K562 (cell line): ENCODE results near the gene CKMT2. TPM values are rescaled to one million over a fixed set of nuclear protein-coding genes. Genes with fewer than 3 reads are reported as not detected.

ENCODE experiments used
- C11orf30 ChIP-seq: fragments of 450-650 bp; IDR thresholded peaks from 2 replicates; pipeline ENCODE4 v1.6.1; 2016; ENCODE audit warnings: low read depth, mild to moderate bottlenecking
- CCAR2 ChIP-seq: fragments of 200-400 bp; formaldehyde crosslinking; IDR thresholded peaks from 2 replicates; pipeline ENCODE4 v1.6.1; 2017; ENCODE audit warnings: mild to moderate bottlenecking, low read depth, low read length
- CEBPG ChIP-seq, 3 experiments: fragments of 200-800 bp in 1 of 3; sonication (Bioruptor generic) in 1 of 3; sonication (generic) in 1 of 3; formaldehyde crosslinking in 1 of 3; IDR thresholded peaks in 2 of 3; conservative IDR thresholded peaks in 1 of 3; 2 replicates each; pipeline versions ENCODE4 v1.6.1 to v1.8.0; 2016 to 2022; ENCODE audit warnings: missing compliant biosample characterization in 2 of 3, missing genetic modification characterization in 2 of 3, mild to moderate bottlenecking in 1 of 3, missing genetic modification reagents in 1 of 3
- GATA2 ChIP-seq: sonication (generic); formaldehyde crosslinking; IDR thresholded peaks from 2 replicates; pipeline ENCODE4 v1.4.0; 2020; ENCODE audit warnings: mild to moderate bottlenecking, missing genetic modification reagents
- HCFC1 ChIP-seq: IDR thresholded peaks from 2 replicates; pipeline ENCODE4 v1.6.1; 2012; ENCODE audit warnings: low read depth, low read length, improper control_type of control experiment
- HSF4 ChIP-seq: fragments of 250-450 bp; sonication (Bioruptor Pico); IDR thresholded peaks from 2 replicates; pipeline ENCODE4 v2.1.2; 2022; ENCODE audit warnings: mild to moderate bottlenecking, moderate library complexity, borderline replicate concordance
- LEF1 ChIP-seq: fragments of 450-650 bp; IDR thresholded peaks from 2 replicates; pipeline ENCODE4 v1.6.1; 2016; ENCODE audit warnings: mild to moderate bottlenecking
- MAZ ChIP-seq, 2 experiments: fragments of 450-650 bp in 1 of 2; sonication (generic) in 1 of 2; formaldehyde crosslinking; IDR thresholded peaks in 1 of 2; conservative IDR thresholded peaks in 1 of 2; 2 replicates each; pipeline versions ENCODE4 v1.4.0 to v1.5.0; 2020; ENCODE audit warnings: mild to moderate bottlenecking in 1 of 2, missing genetic modification reagents in 1 of 2
- NBN ChIP-seq: fragments of 450-650 bp; IDR thresholded peaks from 2 replicates; pipeline ENCODE4 v1.6.1; 2016; ENCODE audit warnings: low read depth, mild to moderate bottlenecking
- NFE2 ChIP-seq: IDR thresholded peaks from 2 replicates; pipeline ENCODE4 v1.6.1; 2014; ENCODE audit warnings: antibody characterized with exemption, low read depth
- SIN3B ChIP-seq: fragments of 450-650 bp; IDR thresholded peaks from 2 replicates; pipeline ENCODE4 v1.6.1; 2017; ENCODE audit warnings: low read depth, mild to moderate bottlenecking, moderate library complexity
- SP2 ChIP-seq: IDR thresholded peaks from 2 replicates; pipeline ENCODE4 v1.6.1; 2011; ENCODE audit warnings: mild to moderate bottlenecking, low read depth, low read length, moderate library complexity; ENCODE audit not compliant: poor library complexity, severe bottlenecking; ENCODE audit errors: extremely low read depth
- TAF7 ChIP-seq: fragments of 450-650 bp; IDR thresholded peaks from 2 replicates; pipeline ENCODE4 v1.6.1; 2016; ENCODE audit warnings: missing genetic modification characterization, missing compliant biosample characterization
- TCF3 ChIP-seq: sonication (generic); formaldehyde crosslinking; IDR thresholded peaks from 2 replicates; pipeline ENCODE4 v1.4.0; 2020; ENCODE audit warnings: mild to moderate bottlenecking, missing genetic modification reagents
- TCFL5 ChIP-seq: fragments of 250-450 bp; sonication (Bioruptor Pico); conservative IDR thresholded peaks from 2 replicates; pipeline ENCODE4 v1.6.1; 2021; ENCODE audit warnings: mild to moderate bottlenecking, moderate library complexity, matching md5 sums
- ZBTB33 ChIP-seq: sonication (generic); formaldehyde crosslinking; IDR thresholded peaks from 2 replicates; pipeline ENCODE4 v1.8.1; 2023; ENCODE audit warnings: mild to moderate bottlenecking, missing genetic modification reagents
- ZNF12 ChIP-seq: sonication (generic); formaldehyde crosslinking; IDR thresholded peaks from 2 replicates; pipeline ENCODE4 v1.4.0; 2020; ENCODE audit warnings: mild to moderate bottlenecking, missing genetic modification reagents
- ZNF561 ChIP-seq: fragments of 450-650 bp; formaldehyde crosslinking; conservative IDR thresholded peaks from 2 replicates; pipeline ENCODE4 v1.4.0; 2020; ENCODE audit warnings: mild to moderate bottlenecking, moderate library complexity
- ZNF707 ChIP-seq: fragments of 250-450 bp; sonication (Bioruptor Pico); conservative IDR thresholded peaks from 2 replicates; pipeline ENCODE4 v1.8.0; 2022; ENCODE audit warnings: inconsistent platforms, mild to moderate bottlenecking, moderate library complexity
- ZNF77 ChIP-seq: fragments of 250-450 bp; sonication (Bioruptor Pico); IDR thresholded peaks from 2 replicates; pipeline ENCODE4 v1.5.0; 2020
- polyA plus RNA-seq, 8 experiments: library from polyadenylated mRNA; depleted of rRNA in 4 of 8; stranded (reverse) in 5 of 8; unstranded in 3 of 8; fragments of >200 nt; fragmentation: Nextera tagmentation in 2 of 8; fragmentation: Illumina TruSeq in 1 of 8; extraction: Ambion mirVana in 2 of 8; extraction: Trizol in 1 of 8; gene quantifications; 2 replicates each; pipeline versions ENCODE4 v1.2.1 to v1.2.3, GENCODE V29; 2011 to 2014; ENCODE audit warnings: inconsistent platforms in 1 of 8, missing spikeins in 1 of 8
- total RNA-seq, 7 experiments: library from RNA; depleted of rRNA in 6 of 7; stranded (reverse); fragments of >200 nt in 6 of 7; fragmentation: Illumina TruSeq in 2 of 7; extraction: Trizol in 2 of 7; gene quantifications; 2 replicates each; pipeline versions ENCODE4 v1.2.1 to v1.2.3, GENCODE V29; 2011 to 2021; ENCODE audit warnings: low replicate concordance in 1 of 7
- TF ChIP-seq, protein P1 (sequence below): sonication (generic); formaldehyde crosslinking; IDR thresholded peaks from 2 replicates; pipeline ENCODE4 v1.8.0; 2023; ENCODE audit warnings: missing genetic modification reagents, mild to moderate bottlenecking, borderline replicate concordance

CKMT2 gene
- total and polyA plus RNA-seq, 9 of the 15 experiments (the other 6 are each of a cell fraction or from before 2014, with no cell fraction given): 0.03 TPM; not detected in 8

DNA sequence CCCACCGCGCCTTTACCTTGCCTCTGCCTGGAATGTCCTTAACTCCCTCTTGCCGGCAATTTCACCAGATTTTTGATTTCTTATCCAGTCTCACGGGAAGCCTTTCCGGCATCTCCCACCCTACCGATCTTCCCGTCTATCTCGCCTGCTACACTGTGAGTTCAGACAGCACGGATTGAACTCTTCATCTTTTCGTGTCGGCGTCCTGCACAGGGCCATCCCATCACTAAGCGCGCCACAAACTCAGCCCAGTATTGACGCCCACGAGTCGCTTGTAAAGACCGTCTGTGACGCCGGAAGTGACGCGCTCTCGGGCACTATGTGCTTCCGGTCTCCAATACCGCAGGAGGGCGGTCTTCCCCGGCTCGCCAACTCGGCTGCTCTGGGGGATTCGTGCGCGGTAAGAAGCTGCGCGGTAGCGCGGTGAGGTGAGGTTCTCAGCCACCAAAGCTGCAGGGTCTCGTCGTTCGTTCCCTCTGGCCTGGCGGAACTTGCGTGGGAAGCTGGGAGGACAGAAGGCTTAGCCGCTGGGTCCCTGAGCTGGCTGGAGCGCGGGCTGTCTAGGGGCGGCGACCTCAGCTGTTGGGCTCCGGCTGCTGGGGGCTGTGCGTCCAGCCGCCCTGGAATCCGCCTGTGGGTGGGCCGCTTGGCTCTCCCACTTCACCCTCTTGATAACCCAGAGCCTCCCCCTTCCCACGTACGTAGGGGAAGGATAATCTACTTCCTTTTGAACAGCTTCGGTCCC, 68.3 kb downstream of the CKMT2 start, which contains the start of gene ZCCHC9 (continued):
- 0 out of 2 replicates have a peak, but pooled peaks have one; percentile 44 for TF ChIP-seq ZBTB33 (CRISPR knock-in tag)
- TF ChIP-seq ZNF12 (CRISPR knock-in tag): no peak
- peak; percentile 91 for TF ChIP-seq NBN
- TF ChIP-seq HCFC1: peak; percentile 80
- TF ChIP-seq LEF1: no peak
- TF ChIP-seq ZNF77 (CRISPR knock-in tag): no peak
- TF ChIP-seq ZNF707 (CRISPR knock-in tag): no peak
- TF ChIP-seq TCFL5 (CRISPR knock-in tag): no peak
- TF ChIP-seq, protein P1, sequence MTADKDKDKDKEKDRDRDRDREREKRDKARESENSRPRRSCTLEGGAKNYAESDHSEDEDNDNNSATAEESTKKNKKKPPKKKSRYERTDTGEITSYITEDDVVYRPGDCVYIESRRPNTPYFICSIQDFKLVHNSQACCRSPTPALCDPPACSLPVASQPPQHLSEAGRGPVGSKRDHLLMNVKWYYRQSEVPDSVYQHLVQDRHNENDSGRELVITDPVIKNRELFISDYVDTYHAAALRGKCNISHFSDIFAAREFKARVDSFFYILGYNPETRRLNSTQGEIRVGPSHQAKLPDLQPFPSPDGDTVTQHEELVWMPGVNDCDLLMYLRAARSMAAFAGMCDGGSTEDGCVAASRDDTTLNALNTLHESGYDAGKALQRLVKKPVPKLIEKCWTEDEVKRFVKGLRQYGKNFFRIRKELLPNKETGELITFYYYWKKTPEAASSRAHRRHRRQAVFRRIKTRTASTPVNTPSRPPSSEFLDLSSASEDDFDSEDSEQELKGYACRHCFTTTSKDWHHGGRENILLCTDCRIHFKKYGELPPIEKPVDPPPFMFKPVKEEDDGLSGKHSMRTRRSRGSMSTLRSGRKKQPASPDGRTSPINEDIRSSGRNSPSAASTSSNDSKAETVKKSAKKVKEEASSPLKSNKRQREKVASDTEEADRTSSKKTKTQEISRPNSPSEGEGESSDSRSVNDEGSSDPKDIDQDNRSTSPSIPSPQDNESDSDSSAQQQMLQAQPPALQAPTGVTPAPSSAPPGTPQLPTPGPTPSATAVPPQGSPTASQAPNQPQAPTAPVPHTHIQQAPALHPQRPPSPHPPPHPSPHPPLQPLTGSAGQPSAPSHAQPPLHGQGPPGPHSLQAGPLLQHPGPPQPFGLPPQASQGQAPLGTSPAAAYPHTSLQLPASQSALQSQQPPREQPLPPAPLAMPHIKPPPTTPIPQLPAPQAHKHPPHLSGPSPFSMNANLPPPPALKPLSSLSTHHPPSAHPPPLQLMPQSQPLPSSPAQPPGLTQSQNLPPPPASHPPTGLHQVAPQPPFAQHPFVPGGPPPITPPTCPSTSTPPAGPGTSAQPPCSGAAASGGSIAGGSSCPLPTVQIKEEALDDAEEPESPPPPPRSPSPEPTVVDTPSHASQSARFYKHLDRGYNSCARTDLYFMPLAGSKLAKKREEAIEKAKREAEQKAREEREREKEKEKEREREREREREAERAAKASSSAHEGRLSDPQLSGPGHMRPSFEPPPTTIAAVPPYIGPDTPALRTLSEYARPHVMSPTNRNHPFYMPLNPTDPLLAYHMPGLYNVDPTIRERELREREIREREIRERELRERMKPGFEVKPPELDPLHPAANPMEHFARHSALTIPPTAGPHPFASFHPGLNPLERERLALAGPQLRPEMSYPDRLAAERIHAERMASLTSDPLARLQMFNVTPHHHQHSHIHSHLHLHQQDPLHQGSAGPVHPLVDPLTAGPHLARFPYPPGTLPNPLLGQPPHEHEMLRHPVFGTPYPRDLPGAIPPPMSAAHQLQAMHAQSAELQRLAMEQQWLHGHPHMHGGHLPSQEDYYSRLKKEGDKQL (CRISPR knock-in tag): 0 out of 2 replicates have a peak, but pooled peaks have one; percentile 35
- peak in 1 of 2 experiments; percentile 70 for TF ChIP-seq MAZ (CRISPR knock-in tag; conservative IDR thresholded peaks at IDR 0.05 in 1 of 2, IDR thresholded peaks at IDR 0.05 in 1 of 2)
- TF ChIP-seq C11orf30: peak; percentile 93
- TF ChIP-seq TAF7 (tag): no peak; the same call in none of the 2 replicates
- no peak for TF ChIP-seq CCAR2
- TF ChIP-seq GATA2 (CRISPR knock-in tag): no peak
- no peak for TF ChIP-seq ZNF561 (CRISPR knock-in tag)
- TF ChIP-seq HSF4: no peak
- no peak for TF ChIP-seq NFE2
- TF ChIP-seq CEBPG (CRISPR knock-in tag; IDR thresholded peaks at IDR 0.05): no peak
- TF ChIP-seq CEBPG (tag; conservative IDR thresholded peaks at IDR 0.05 in 1 of 2, IDR thresholded peaks at IDR 0.05 in 1 of 2): no peak
- peak; percentile 29 for TF ChIP-seq SP2
- TF ChIP-seq SIN3B: peak; percentile 81
- TF ChIP-seq TCF3: peak; percentile 12; the same call in 1 of the 2 replicates
